Thymus (tissue), 11 donors: Measurements from ENCODE around the gene MTUS2. TPM values are rescaled to one million over a fixed set of nuclear protein-coding genes. Genes with fewer than 3 reads are reported as not detected.

Experiments used
- DNase-seq, 9 donors: peaks; one replicate each; pipeline ENCODE4 v3.0.0-alpha.2; 2013; ENCODE audit warnings: low spot score in 9 of 9, low read depth in 6 of 9, missing footprints in 1 of 9
- H3K27ac ChIP-seq, 2 donors: one replicate each; pipeline ENCODE4 v1.5.1; 2013; ENCODE audit warnings: control low read depth in 1 of 2, low read depth in 1 of 2, low read length in 1 of 2, mild to moderate bottlenecking in 1 of 2, moderate library complexity in 1 of 2
- H3K27me3 ChIP-seq, 2 donors: one replicate each; pipeline ENCODE4 v1.5.1; 2013; ENCODE audit warnings: low read length in 1 of 2; ENCODE audit not compliant: control insufficient read depth in 2 of 2, insufficient read depth in 1 of 2
- H3K36me3 ChIP-seq, 2 donors: one replicate each; pipeline ENCODE4 v1.5.1; 2013; ENCODE audit warnings: low read length in 1 of 2, mild to moderate bottlenecking in 1 of 2, moderate library complexity in 1 of 2; ENCODE audit not compliant: control insufficient read depth in 2 of 2, insufficient read depth in 2 of 2
- H3K4me1 ChIP-seq, 2 donors: one replicate each; pipeline ENCODE4 v1.5.1; 2013; ENCODE audit warnings: low read length in 2 of 2; ENCODE audit not compliant: control insufficient read depth in 2 of 2, insufficient read depth in 2 of 2
- H3K4me3 ChIP-seq, 2 donors: one replicate each; pipeline ENCODE4 v1.5.1; 2013; ENCODE audit warnings: low read length in 2 of 2, control low read depth in 1 of 2, mild to moderate bottlenecking in 1 of 2
- H3K9me3 ChIP-seq, 2 donors: one replicate each; pipeline ENCODE4 v1.5.1; 2013; ENCODE audit warnings: low read length in 1 of 2, mild to moderate bottlenecking in 1 of 2; ENCODE audit not compliant: control insufficient read depth in 2 of 2, insufficient read depth in 1 of 2
- WGBS: extraction: QIAGEN DNeasy Blood & Tissue Kit; methylation state at CpG from one replicate; pipeline ENCODE4 v1.1.7; 2013; 5-methylcytosine and 5-hydroxymethylcytosine counted together
- polyA plus RNA-seq: library from polyadenylated mRNA; stranded (reverse); fragments of 200-250 nt; gene quantifications from one replicate; pipeline ENCODE4 v1.2.3, GENCODE V29; 2013
- total RNA-seq: library from RNA; stranded (reverse); fragments of 120-200 nt; gene quantifications from one replicate; pipeline ENCODE4 v1.2.4, GENCODE V29; 2013
- donor health status: healthy.

Gene MTUS2
- total and polyA plus RNA-seq, 2 donors, result 0.09 to 0.18 TPM

GRCh38 chr13:28964052-28964451 lies 143.9 kb downstream of the MTUS2 start:
- 92% methylated on average over 1 of the region's 1 CpG for WGBS
- Histone ChIP-seq H3K36me3 (no peaks in the 10 kb centered on the region), H3K4me3 (no peak overlapping the region), H3K9me3 (no peaks in the 10 kb centered on the region), H3K27ac (no peak overlapping the region), H3K27me3 (no peaks in the 10 kb centered on the region), H3K4me1 (no peaks in the 10 kb centered on the region)
- no peak for DNase-seq

DNA sequence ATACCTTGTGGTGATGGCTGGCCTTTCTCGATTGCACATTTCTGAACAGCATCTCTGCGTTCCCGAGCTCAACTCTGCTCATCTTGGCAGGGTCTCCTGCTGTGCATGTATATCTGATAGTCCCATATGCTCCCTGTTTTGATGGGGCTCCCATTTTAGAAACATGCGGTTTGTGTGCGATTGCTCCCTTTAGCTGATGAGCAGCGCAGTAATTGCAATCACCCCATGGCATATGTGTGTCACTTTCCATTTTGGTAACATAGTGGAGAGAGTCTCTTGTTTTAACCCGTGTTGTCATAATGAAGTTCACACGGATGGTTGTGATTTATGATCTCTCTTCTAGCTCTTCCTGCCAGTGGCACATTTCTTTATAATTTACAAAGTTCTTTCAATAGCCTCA lies 144.7 kb downstream of the MTUS2 start:
- Histone ChIP-seq H3K36me3 (no peaks in the 10 kb centered on the region), H3K4me3 (no peak overlapping the region), H3K27me3 (no peaks in the 10 kb centered on the region), H3K9me3 (no peaks in the 10 kb centered on the region), H3K27ac (no peak overlapping the region), H3K4me1 (no peaks in the 10 kb centered on the region)
- DNase-seq, result no peak
- 90% methylated on average over 8 of the region's 8 CpGs for WGBS

- Histone ChIP-seq H3K36me3 (no peaks in the 10 kb centered on the region), H3K4me1 (no peaks in the 10 kb centered on the region), H3K9me3 (no peaks in the 10 kb centered on the region), H3K4me3 (no peak overlapping the region), H3K27ac (no peak overlapping the region), H3K27me3 (no peaks in the 10 kb centered on the region)
- no peak for DNase-seq
- 85% methylated on average over 4 of the region's 4 CpGs for WGBS
Measured at GRCh38 chr13:28967029-28967915, 147.1 kb downstream of the MTUS2 start.

DNA sequence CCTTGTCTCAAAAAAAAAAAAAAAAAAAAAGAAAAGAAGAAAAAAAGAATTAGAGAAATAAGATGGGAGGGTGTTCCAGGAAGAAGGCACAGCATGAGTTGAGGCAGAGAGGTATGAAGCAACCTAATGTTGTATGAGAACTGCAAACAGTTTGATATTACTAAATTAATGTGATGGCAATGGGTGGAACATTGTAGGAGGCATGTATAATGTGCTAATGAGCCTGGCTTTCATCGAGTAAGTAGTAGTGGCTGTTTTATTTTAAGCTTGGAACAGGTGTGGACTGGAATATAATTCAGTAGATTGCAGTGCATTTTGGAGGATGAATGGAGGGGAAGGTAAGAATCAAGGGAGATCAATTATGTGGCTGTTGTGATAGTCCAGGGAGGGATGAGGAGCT lies 156.1 kb downstream of the MTUS2 start:
- H3K9me3 ChIP-seq, result no peaks in the 10 kb centered on the region
- H3K27me3 ChIP-seq, result no peaks in the 10 kb centered on the region
- H3K4me3 ChIP-seq, result no peak overlapping the region
- H3K36me3 ChIP-seq, result no peaks in the 10 kb centered on the region
- no peak for DNase-seq
- 90% methylated on average over 1 of the region's 1 CpG for WGBS
- no peaks in the 10 kb centered on the region for H3K4me1 ChIP-seq
- H3K27ac ChIP-seq, result no peak overlapping the region

DNA sequence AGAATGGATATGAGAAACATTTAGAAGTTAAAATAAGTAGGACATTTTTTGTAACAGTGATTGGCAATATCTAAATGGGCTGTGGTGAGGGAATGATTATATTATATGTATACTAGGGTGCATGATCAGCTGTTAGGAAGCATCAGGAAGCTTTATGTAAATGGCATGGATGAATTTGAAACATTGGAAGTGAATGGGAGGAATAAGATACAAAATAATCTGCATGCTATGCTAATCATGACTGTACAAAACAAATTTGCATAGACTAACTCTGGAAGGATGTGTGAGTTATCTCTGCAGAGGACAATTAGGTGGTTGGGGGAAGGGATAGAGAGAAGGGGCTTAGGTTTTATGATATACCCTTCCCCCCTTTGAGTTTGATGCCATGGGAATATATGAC lies 156.5 kb downstream of the MTUS2 start:
- H3K4me1 ChIP-seq, result no peaks in the 10 kb centered on the region
- H3K27ac ChIP-seq, result no peak overlapping the region
- no peak for DNase-seq
- no peaks in the 10 kb centered on the region for H3K36me3 ChIP-seq
- no peak overlapping the region for H3K4me3 ChIP-seq
- H3K27me3 ChIP-seq, result no peaks in the 10 kb centered on the region
- H3K9me3 ChIP-seq, result no peaks in the 10 kb centered on the region

- WGBS, result 97% methylated on average over 3 of the region's 3 CpGs
- Histone ChIP-seq H3K36me3 (no peaks in the 10 kb centered on the region), H3K4me1 (no peaks in the 10 kb centered on the region), H3K27ac (no peak overlapping the region), H3K9me3 (no peaks in the 10 kb centered on the region), H3K27me3 (no peaks in the 10 kb centered on the region), H3K4me3 (no peak overlapping the region)
- DNase-seq, result no peak
Measured at GRCh38 chr13:28978574-28978973, 158.4 kb downstream of the MTUS2 start.

DNA sequence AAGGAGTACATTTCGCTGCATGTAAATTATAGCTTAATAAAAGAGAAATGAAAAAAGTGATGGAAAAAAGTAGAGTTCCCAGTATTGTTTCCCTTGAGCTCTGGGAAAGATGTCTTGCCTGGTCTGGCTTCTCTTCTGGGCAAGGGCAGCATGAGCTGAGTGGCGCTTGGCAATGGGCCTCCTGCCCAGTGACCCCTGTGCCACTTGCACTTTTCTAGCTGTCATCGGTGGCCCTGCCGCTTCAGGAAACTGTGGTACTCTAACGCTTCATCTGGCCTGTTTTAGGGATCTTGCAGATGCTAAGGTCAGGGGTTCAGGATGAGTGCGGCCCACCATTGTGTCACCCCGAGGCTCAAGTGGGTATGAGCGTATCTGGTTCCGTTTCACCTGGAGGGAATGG lies 161.4 kb downstream of the MTUS2 start:
- Histone ChIP-seq H3K4me1 (no peaks in the 10 kb centered on the region), H3K36me3 (no peaks in the 10 kb centered on the region), H3K4me3 (no peak overlapping the region), H3K9me3 (no peaks in the 10 kb centered on the region), H3K27me3 (no peaks in the 10 kb centered on the region), H3K27ac (no peak overlapping the region)
- 98% methylated on average over 9 of the region's 9 CpGs for WGBS
- no peak for DNase-seq

GRCh38 chr13:28983641-28984040 lies 163.5 kb downstream of the MTUS2 start:
- Histone ChIP-seq H3K9me3 (no peaks in the 10 kb centered on the region), H3K27me3 (no peaks in the 10 kb centered on the region), H3K4me3 (no peak overlapping the region), H3K4me1 (no peaks in the 10 kb centered on the region), H3K27ac (no peak overlapping the region), H3K36me3 (no peaks in the 10 kb centered on the region)
- 79% methylated on average over 3 of the region's 3 CpGs for WGBS
- no peak for DNase-seq

GRCh38 chr13:28984326-28984725 lies 164.2 kb downstream of the MTUS2 start:
- 92% methylated on average over 8 of the region's 8 CpGs for WGBS
- no peaks in the 10 kb centered on the region for H3K9me3 ChIP-seq
- no peak for DNase-seq
- no peaks in the 10 kb centered on the region for H3K4me1 ChIP-seq
- H3K27ac ChIP-seq, result no peak overlapping the region
- H3K27me3 ChIP-seq, result no peaks in the 10 kb centered on the region
- H3K36me3 ChIP-seq, result no peaks in the 10 kb centered on the region
- H3K4me3 ChIP-seq, result no peak overlapping the region
